Neural progenitor cell (in vitro differentiated cells): ENCODE measurements around the gene ANO7. TPM values are rescaled to one million over a fixed set of nuclear protein-coding genes. Genes with fewer than 3 reads are reported as not detected.

Experiments
- DNase-seq: peaks from one replicate; pipeline ENCODE4 v3.0.0-alpha.2; 2016; ENCODE audit warnings: low spot score
- H2AFZ ChIP-seq: fragments of 200-600 bp; sonication (generic); replicated peaks from 2 replicates; pipeline ENCODE4 v1.6.1; 2016; ENCODE audit warnings: antibody characterized with exemption
- H3F3A ChIP-seq: fragments of 200-600 bp; sonication (generic); 2 replicates; pipeline ENCODE4 v1.6.1; 2016; ENCODE audit warnings: antibody characterized with exemption, low read depth
- H3K27ac ChIP-seq: fragments of 200-600 bp; sonication (generic); 2 replicates; pipeline ENCODE4 v1.5.1; 2016; ENCODE audit warnings: mild to moderate bottlenecking
- H3K27me3 ChIP-seq: fragments of 200-600 bp; sonication (generic); 2 replicates; pipeline ENCODE4 v1.6.1; 2016; ENCODE audit warnings: mild to moderate bottlenecking, moderate library complexity
- H3K36me3 ChIP-seq: fragments of 200-600 bp; sonication (generic); 2 replicates; pipeline ENCODE4 v1.5.1; 2016
- H3K4me1 ChIP-seq: fragments of 200-600 bp; sonication (generic); 2 replicates; pipeline ENCODE4 v1.6.1; 2016; ENCODE audit warnings: mixed run types
- H3K4me2 ChIP-seq: fragments of 200-600 bp; sonication (generic); 2 replicates; pipeline ENCODE4 v1.6.1; 2016
- H3K4me3 ChIP-seq: fragments of 200-600 bp; sonication (generic); 2 replicates; pipeline ENCODE4 v1.5.1; 2016
- H3K79me2 ChIP-seq: fragments of 200-600 bp; sonication (generic); 2 replicates; pipeline ENCODE4 v1.6.1; 2016; ENCODE audit warnings: low read depth
- H3K9ac ChIP-seq: fragments of 200-600 bp; sonication (generic); 2 replicates; pipeline ENCODE4 v1.6.1; 2016
- H3K9me3 ChIP-seq: fragments of 200-600 bp; sonication (generic); 2 replicates; pipeline ENCODE4 v1.5.1; 2016; ENCODE audit warnings: low read depth
- H4K20me1 ChIP-seq: fragments of 200-600 bp; sonication (generic); 2 replicates; pipeline ENCODE4 v1.6.1; 2016; ENCODE audit warnings: low read depth
- H3K27ac Mint-ChIP-seq: 3 replicates; pipeline ENCODE4 v1.8.0; 2021; ENCODE audit warnings: mixed read lengths
- H3K27me3 Mint-ChIP-seq: 2 replicates; pipeline ENCODE4 v1.8.0; 2022; ENCODE audit warnings: low read depth, mild to moderate bottlenecking, inconsistent platforms, moderate library complexity, mixed read lengths; ENCODE audit not compliant: insufficient read depth
- H3K36me3 Mint-ChIP-seq: 3 replicates; pipeline ENCODE4 v1.8.0; 2021; ENCODE audit warnings: mixed read lengths
- H3K4me1 Mint-ChIP-seq: 3 replicates; pipeline ENCODE4 v1.8.0; 2021; ENCODE audit warnings: mixed read lengths
- H3K4me3 Mint-ChIP-seq: 3 replicates; pipeline ENCODE4 v1.8.0; 2021; ENCODE audit warnings: mild to moderate bottlenecking, moderate library complexity, mixed read lengths
- H3K9me3 Mint-ChIP-seq: 3 replicates; pipeline ENCODE4 v1.8.0; 2020; ENCODE audit warnings: mixed read lengths
- CTCF ChIP-seq: fragments of 200-600 bp; sonication (generic); IDR thresholded peaks from 2 replicates; pipeline ENCODE4 v1.5.1; 2017; ENCODE audit warnings: antibody characterized with exemption, mild to moderate bottlenecking
- EZH2 ChIP-seq: fragments of 200-600 bp; sonication (generic); IDR thresholded peaks from 2 replicates; pipeline ENCODE4 v1.6.1; 2017; ENCODE audit warnings: antibody characterized with exemption, mild to moderate bottlenecking, moderate library complexity
- EZH2phosphoT487 ChIP-seq: fragments of 200-600 bp; sonication (generic); IDR thresholded peaks from 2 replicates; pipeline ENCODE4 v1.6.1; 2017; ENCODE audit warnings: antibody characterized with exemption
- total RNA-seq: library from RNA; depleted of rRNA; stranded (reverse); fragments of >200 nt; gene quantifications from 2 replicates; pipeline ENCODE4 v1.2.3, GENCODE V29; 2015; ENCODE audit warnings: low replicate concordance

Gene ANO7
- total RNA-seq, 1 donor from 2014 or later: not detected

GRCh38 chr2:241214766-241215165 is 26.3 kb downstream of the ANO7 start:
- peaks cover 24% of the 10 kb centered on the region for H3K4me1 ChIP-seq
- H3K9me3 Mint-ChIP-seq: no peaks in the 10 kb centered on the region
- H4K20me1 ChIP-seq: no peaks in the 10 kb centered on the region
- TF ChIP-seq CTCF: no peak
- TF ChIP-seq EZH2phosphoT487: no peak
- TF ChIP-seq EZH2: no peak
- H3K27me3 Mint-ChIP-seq: peaks cover 11% of the 10 kb centered on the region
- no peak overlapping the region for H3K4me2 ChIP-seq
- H3K9ac ChIP-seq: no peak overlapping the region
- peaks cover 18% of the 10 kb centered on the region for H3K4me1 Mint-ChIP-seq
- DNase-seq: no peak
- peaks cover 12% of the 10 kb centered on the region for H3K27me3 ChIP-seq
- H3K27ac Mint-ChIP-seq: no peak overlapping the region
- H3K4me3 Mint-ChIP-seq: no peak overlapping the region
- no peaks in the 10 kb centered on the region for H3K36me3 ChIP-seq
- H3K36me3 Mint-ChIP-seq: no peaks in the 10 kb centered on the region
- H3K4me3 ChIP-seq: no peak overlapping the region
- no peaks in the 10 kb centered on the region for H3K9me3 ChIP-seq
- H3K79me2 ChIP-seq: no peaks in the 10 kb centered on the region
- peaks cover 30% of the 10 kb centered on the region for H3F3A ChIP-seq
- no peak overlapping the region for H2AFZ ChIP-seq
- no peak overlapping the region for H3K27ac ChIP-seq

- DNase-seq: no peak
- Histone ChIP-seq H4K20me1 (no peaks in the 10 kb centered on the region), H3K27me3 (peaks cover 15% of the 10 kb centered on the region), H2AFZ (no peak overlapping the region), H3K9me3 (no peaks in the 10 kb centered on the region), H3K9ac (no peak overlapping the region), H3K4me1 (peaks cover 24% of the 10 kb centered on the region), H3K36me3 (no peaks in the 10 kb centered on the region), H3K79me2 (peaks cover 3% of the 10 kb centered on the region), H3K27ac (no peak overlapping the region), H3K4me2 (no peak overlapping the region), H3K4me3 (no peak overlapping the region), H3F3A (peaks cover 30% of the 10 kb centered on the region)
- Mint-ChIP-seq H3K36me3 (no peaks in the 10 kb centered on the region), H3K4me3 (no peak overlapping the region), H3K27me3 (peaks cover 10% of the 10 kb centered on the region), H3K27ac (no peak overlapping the region), H3K4me1 (peaks cover 18% of the 10 kb centered on the region), H3K9me3 (no peaks in the 10 kb centered on the region)
- no peak for TF ChIP-seq EZH2phosphoT487
- TF ChIP-seq CTCF: no peak
- no peak for TF ChIP-seq EZH2
Observed at GRCh38 chr2:241215421-241215820, 26.9 kb downstream of the ANO7 start.

- H2AFZ ChIP-seq: no peak overlapping the region
- H3K27ac Mint-ChIP-seq: no peak overlapping the region
- peak; percentile 50 for DNase-seq
Observed at GRCh38 chr2:241216211-241216761, 27.8 kb downstream of the ANO7 start.

GRCh38 chr2:241217320-241218031 is 29.0 kb downstream of the ANO7 start:
- no peaks in the 10 kb centered on the region for H3K9me3 ChIP-seq
- H3K4me2 ChIP-seq: peak overlapping the region; percentile 69
- peak overlapping the region; percentile 80 for H3K4me3 Mint-ChIP-seq
- peaks cover 12% of the 10 kb centered on the region for H3K27me3 Mint-ChIP-seq
- peak; percentile 92 for DNase-seq
- H3K4me1 Mint-ChIP-seq: peaks cover 19% of the 10 kb centered on the region
- no peak overlapping the region for H3K27ac Mint-ChIP-seq
- no peak overlapping the region for H3K9ac ChIP-seq
- H3K9me3 Mint-ChIP-seq: no peaks in the 10 kb centered on the region
- TF ChIP-seq EZH2 (peak; percentile 37), CTCF (no peak)
- peaks cover 1% of the 10 kb centered on the region for H4K20me1 ChIP-seq
- H3K79me2 ChIP-seq: peaks cover 5% of the 10 kb centered on the region
- peak overlapping the region; percentile 59 for H2AFZ ChIP-seq
- peaks cover 12% of the 10 kb centered on the region for H3K4me1 ChIP-seq
- no peaks in the 10 kb centered on the region for H3K36me3 ChIP-seq
- peak overlapping the region; percentile 38 for H3K4me3 ChIP-seq
- no peaks in the 10 kb centered on the region for H3K36me3 Mint-ChIP-seq
- H3F3A ChIP-seq: peaks cover 24% of the 10 kb centered on the region
- peaks cover 15% of the 10 kb centered on the region for H3K27me3 ChIP-seq
- H3K27ac ChIP-seq: no peak overlapping the region

More at GRCh38 chr2:241216211-241216761, 27.8 kb downstream of the ANO7 start:
- H3K4me3 Mint-ChIP-seq: peak overlapping the region; percentile 75
- H3K4me3 ChIP-seq: no peak overlapping the region
- no peaks in the 10 kb centered on the region for H3K9me3 ChIP-seq
- H4K20me1 ChIP-seq: no peaks in the 10 kb centered on the region
- H3K4me1 Mint-ChIP-seq: peaks cover 16% of the 10 kb centered on the region
- H3K27ac ChIP-seq: no peak overlapping the region
- no peaks in the 10 kb centered on the region for H3K36me3 Mint-ChIP-seq
- peaks cover 5% of the 10 kb centered on the region for H3K79me2 ChIP-seq
- H3K27me3 Mint-ChIP-seq: peaks cover 9% of the 10 kb centered on the region
- peaks cover 15% of the 10 kb centered on the region for H3K27me3 ChIP-seq
- peak overlapping the region; percentile 5 for H3K4me2 ChIP-seq
- H3K4me1 ChIP-seq: peaks cover 17% of the 10 kb centered on the region
- TF ChIP-seq EZH2 (no peak), EZH2phosphoT487 (no peak)
- no peaks in the 10 kb centered on the region for H3K9me3 Mint-ChIP-seq
- peaks cover 25% of the 10 kb centered on the region for H3F3A ChIP-seq
- no peak overlapping the region for H3K9ac ChIP-seq
- no peaks in the 10 kb centered on the region for H3K36me3 ChIP-seq
